ENCODE results near the gene SRGAP1. TPM values are rescaled to one million over a fixed set of nuclear protein-coding genes. Genes with fewer than 3 reads are reported as not detected.

Gene SRGAP1
- polyA plus RNA-seq, 1 donor from 2014 or later: 4.8 TPM

DNA sequence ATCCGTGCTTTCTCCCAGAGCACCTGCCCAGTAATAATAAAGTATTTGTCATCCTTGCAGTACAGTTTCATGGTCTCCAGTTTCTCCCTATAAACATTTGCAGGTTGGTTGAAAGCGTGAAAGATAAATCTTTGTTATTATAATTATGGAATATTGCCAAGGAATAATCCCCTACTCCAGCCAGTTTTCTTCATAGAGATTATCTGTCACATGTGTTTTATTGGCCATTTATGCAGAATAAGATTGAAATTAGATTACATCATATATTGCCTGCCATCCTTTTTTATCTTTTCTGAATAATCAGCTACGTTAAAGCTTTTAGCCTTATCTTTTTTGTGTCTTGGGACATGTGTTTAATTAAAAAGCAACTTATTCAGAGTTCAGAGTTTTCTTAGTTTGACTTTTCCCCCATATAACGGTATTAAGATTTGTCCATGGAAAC is 209.6 kb downstream of the SRGAP1 start:
- Histone ChIP-seq H3K4me3 (ENCODE audit: low read length) (no peak overlapping the region), H3F3A (ENCODE audit: insufficient read depth, low read length, poor library complexity, severe bottlenecking) (no peaks in the 10 kb centered on the region), H3K9ac (ENCODE audit: low read length) (no peak overlapping the region), H3K9me3 (ENCODE audit: low read length) (no peaks in the 10 kb centered on the region), H3K27ac (ENCODE audit: low read length) (no peak overlapping the region), H3K79me2 (replicated peaks; ENCODE audit: insufficient read depth, low read length) (no peaks in the 10 kb centered on the region), H3K4me2 (ENCODE audit: low read length) (no peak overlapping the region), H4K20me1 (ENCODE audit: insufficient read depth) (no peaks in the 10 kb centered on the region), H2AFZ (ENCODE audit: low read depth, low read length) (no peak overlapping the region), H3K9me2 (ENCODE audit: insufficient read depth, low read length) (no peaks in the 10 kb centered on the region), H3K27me3 (ENCODE audit: insufficient read depth, low read depth, low read length) (no peaks in the 10 kb centered on the region), H3K36me3 (ENCODE audit: insufficient read depth, low read length) (peaks cover 4% of the 10 kb centered on the region)
- TF ChIP-seq, protein P1, sequence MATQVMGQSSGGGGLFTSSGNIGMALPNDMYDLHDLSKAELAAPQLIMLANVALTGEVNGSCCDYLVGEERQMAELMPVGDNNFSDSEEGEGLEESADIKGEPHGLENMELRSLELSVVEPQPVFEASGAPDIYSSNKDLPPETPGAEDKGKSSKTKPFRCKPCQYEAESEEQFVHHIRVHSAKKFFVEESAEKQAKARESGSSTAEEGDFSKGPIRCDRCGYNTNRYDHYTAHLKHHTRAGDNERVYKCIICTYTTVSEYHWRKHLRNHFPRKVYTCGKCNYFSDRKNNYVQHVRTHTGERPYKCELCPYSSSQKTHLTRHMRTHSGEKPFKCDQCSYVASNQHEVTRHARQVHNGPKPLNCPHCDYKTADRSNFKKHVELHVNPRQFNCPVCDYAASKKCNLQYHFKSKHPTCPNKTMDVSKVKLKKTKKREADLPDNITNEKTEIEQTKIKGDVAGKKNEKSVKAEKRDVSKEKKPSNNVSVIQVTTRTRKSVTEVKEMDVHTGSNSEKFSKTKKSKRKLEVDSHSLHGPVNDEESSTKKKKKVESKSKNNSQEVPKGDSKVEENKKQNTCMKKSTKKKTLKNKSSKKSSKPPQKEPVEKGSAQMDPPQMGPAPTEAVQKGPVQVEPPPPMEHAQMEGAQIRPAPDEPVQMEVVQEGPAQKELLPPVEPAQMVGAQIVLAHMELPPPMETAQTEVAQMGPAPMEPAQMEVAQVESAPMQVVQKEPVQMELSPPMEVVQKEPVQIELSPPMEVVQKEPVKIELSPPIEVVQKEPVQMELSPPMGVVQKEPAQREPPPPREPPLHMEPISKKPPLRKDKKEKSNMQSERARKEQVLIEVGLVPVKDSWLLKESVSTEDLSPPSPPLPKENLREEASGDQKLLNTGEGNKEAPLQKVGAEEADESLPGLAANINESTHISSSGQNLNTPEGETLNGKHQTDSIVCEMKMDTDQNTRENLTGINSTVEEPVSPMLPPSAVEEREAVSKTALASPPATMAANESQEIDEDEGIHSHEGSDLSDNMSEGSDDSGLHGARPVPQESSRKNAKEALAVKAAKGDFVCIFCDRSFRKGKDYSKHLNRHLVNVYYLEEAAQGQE (IDR thresholded peaks at IDR 0.05; ENCODE audit: borderline replicate concordance): no peak
- no peak for TF ChIP-seq EZH2 (IDR thresholded peaks at IDR 0.05; ENCODE audit: borderline replicate concordance, insufficient read depth, low read length, poor library complexity, severe bottlenecking)
- TF ChIP-seq, protein P2, sequence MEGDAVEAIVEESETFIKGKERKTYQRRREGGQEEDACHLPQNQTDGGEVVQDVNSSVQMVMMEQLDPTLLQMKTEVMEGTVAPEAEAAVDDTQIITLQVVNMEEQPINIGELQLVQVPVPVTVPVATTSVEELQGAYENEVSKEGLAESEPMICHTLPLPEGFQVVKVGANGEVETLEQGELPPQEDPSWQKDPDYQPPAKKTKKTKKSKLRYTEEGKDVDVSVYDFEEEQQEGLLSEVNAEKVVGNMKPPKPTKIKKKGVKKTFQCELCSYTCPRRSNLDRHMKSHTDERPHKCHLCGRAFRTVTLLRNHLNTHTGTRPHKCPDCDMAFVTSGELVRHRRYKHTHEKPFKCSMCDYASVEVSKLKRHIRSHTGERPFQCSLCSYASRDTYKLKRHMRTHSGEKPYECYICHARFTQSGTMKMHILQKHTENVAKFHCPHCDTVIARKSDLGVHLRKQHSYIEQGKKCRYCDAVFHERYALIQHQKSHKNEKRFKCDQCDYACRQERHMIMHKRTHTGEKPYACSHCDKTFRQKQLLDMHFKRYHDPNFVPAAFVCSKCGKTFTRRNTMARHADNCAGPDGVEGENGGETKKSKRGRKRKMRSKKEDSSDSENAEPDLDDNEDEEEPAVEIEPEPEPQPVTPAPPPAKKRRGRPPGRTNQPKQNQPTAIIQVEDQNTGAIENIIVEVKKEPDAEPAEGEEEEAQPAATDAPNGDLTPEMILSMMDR (IDR thresholded peaks at IDR 0.05; ENCODE audit: poor library complexity, severe bottlenecking): no peak
- no peak for TF ChIP-seq RAD21 (conservative IDR thresholded peaks at IDR 0.05)
- no peak for TF ChIP-seq EP300 (conservative IDR thresholded peaks at IDR 0.05; ENCODE audit: poor library complexity, severe bottlenecking)
- no peak for TF ChIP-seq MXI1 (conservative IDR thresholded peaks at IDR 0.05; ENCODE audit: poor library complexity, severe bottlenecking)
- TF ChIP-seq POLR2AphosphoS5 (IDR thresholded peaks at IDR 0.05): no peak
- TF ChIP-seq SMC3 (conservative IDR thresholded peaks at IDR 0.05; ENCODE audit: poor library complexity): no peak
- no peak for TF ChIP-seq TAF1 (IDR thresholded peaks at IDR 0.05; ENCODE audit: low read depth)

DNA sequence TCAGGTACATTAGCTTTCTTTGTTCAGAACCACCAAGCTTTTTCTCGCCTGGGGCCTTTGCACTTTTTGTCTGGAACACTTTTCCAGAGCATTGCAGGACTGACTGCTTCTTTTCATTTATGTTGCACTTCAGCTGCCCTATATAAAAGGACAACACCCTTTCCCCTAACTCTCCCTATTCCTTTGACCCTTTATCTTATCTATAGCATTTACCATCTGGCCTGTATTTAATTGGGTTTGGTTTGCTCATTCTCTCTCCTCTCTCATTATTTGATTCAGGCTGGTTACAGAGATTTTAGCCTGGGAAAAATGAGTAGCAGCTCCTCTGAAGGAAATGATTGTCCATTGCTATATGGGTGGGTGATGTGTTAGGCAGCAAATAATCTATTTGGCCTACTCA is 212.2 kb downstream of the SRGAP1 start:
- no peaks in the 10 kb centered on the region for H4K20me1 ChIP-seq (ENCODE audit: insufficient read depth)
- H2AFZ ChIP-seq (ENCODE audit: low read depth, low read length): no peak overlapping the region
- no peaks in the 10 kb centered on the region for H3K27me3 ChIP-seq (ENCODE audit: insufficient read depth, low read depth, low read length)
- H3K9ac ChIP-seq (ENCODE audit: low read length): no peak overlapping the region
- no peaks in the 10 kb centered on the region for H3F3A ChIP-seq (ENCODE audit: insufficient read depth, low read length, poor library complexity, severe bottlenecking)
- H3K79me2 ChIP-seq (replicated peaks; ENCODE audit: insufficient read depth, low read length): no peaks in the 10 kb centered on the region
- no peaks in the 10 kb centered on the region for H3K9me2 ChIP-seq (ENCODE audit: insufficient read depth, low read length)
- peaks cover 7% of the 10 kb centered on the region for H3K36me3 ChIP-seq (ENCODE audit: insufficient read depth, low read length)
- TF ChIP-seq EZH2 (IDR thresholded peaks at IDR 0.05; ENCODE audit: borderline replicate concordance, insufficient read depth, low read length, poor library complexity, severe bottlenecking) (no peak), TAF1 (IDR thresholded peaks at IDR 0.05; ENCODE audit: low read depth) (no peak), MXI1 (conservative IDR thresholded peaks at IDR 0.05; ENCODE audit: poor library complexity, severe bottlenecking) (no peak), POLR2AphosphoS5 (IDR thresholded peaks at IDR 0.05) (no peak), SMC3 (conservative IDR thresholded peaks at IDR 0.05; ENCODE audit: poor library complexity) (no peak)
- TF ChIP-seq, protein P1 (IDR thresholded peaks at IDR 0.05; ENCODE audit: borderline replicate concordance): no peak
- H3K27ac ChIP-seq (ENCODE audit: low read length): no peak overlapping the region
- H3K9me3 ChIP-seq (ENCODE audit: low read length): no peaks in the 10 kb centered on the region
- H3K4me2 ChIP-seq (ENCODE audit: low read length): no peak overlapping the region
- H3K4me3 ChIP-seq (ENCODE audit: low read length): no peak overlapping the region

Measured in neural cell (in vitro differentiated cells).